ENCODE results near the gene MYL12A.

- TF ChIP-seq EZH2phosphoT487 (IDR thresholded peaks at IDR 0.05; ENCODE audit: insufficient read depth, low read depth) (no peak), EZH2 (IDR thresholded peaks at IDR 0.05; ENCODE audit: insufficient read depth, poor library complexity, severe bottlenecking) (no peak)
Measured at GRCh38 chr18:3230401-3231334, 16.9 kb upstream of the MYL12A start.

Data from GM23248 (cell line).